GM18951 (cell line): Measurements from ENCODE around the gene WDFY2.
"Not testable (repeated sequence)": the region's sequence is repeated elsewhere in the genome, so short reads cannot be mapped to it uniquely, and the experiment has no call there.

Experiments used
- POLR2A ChIP-seq: IDR thresholded peaks from 4 replicates; pipeline ENCODE4 v1.6.1; 2011; ENCODE audit warnings: mild to moderate bottlenecking; ENCODE audit not compliant: insufficient read length, insufficient read depth; ENCODE audit errors: extremely low read depth
- in situ Hi-C: fragments of 300-500 bp; cut with MboI; formaldehyde crosslinking; loops from one replicate; pipeline ENCODE4 v1.12.0; 2022; ENCODE audit warnings: low sequenced_read_pairs, mixed read lengths, inconsistent platforms; ENCODE audit not compliant: unreplicated experiment

The WDFY2 gene

GRCh38 chr13:51637852-51638215, 53.6 kb downstream of the WDFY2 start:
- in situ Hi-C loops: no loop called here
- no peak for TF ChIP-seq POLR2A

- in situ Hi-C loops: no loop called here
- no peak for TF ChIP-seq POLR2A
These were observed 54.1 kb downstream of the WDFY2 start for GRCh38 chr13:51638216-51638871.

- no peak for TF ChIP-seq POLR2A
- in situ Hi-C loops: no loop called here
These were observed 54.9 kb downstream of the WDFY2 start for GRCh38 chr13:51639171-51639570.

- in situ Hi-C loops: not testable (repeated sequence)
These were observed 56.4 kb downstream of the WDFY2 start for GRCh38 chr13:51640696-51641095.

GRCh38 chr13:51643105-51643881, 59.0 kb downstream of the WDFY2 start:
- in situ Hi-C loops: no loop called here
- TF ChIP-seq POLR2A: no peak

- in situ Hi-C loops: no loop called here
- no peak for TF ChIP-seq POLR2A
These were observed 59.6 kb downstream of the WDFY2 start for GRCh38 chr13:51643882-51644281.

GRCh38 chr13:51644654-51645053, 60.4 kb downstream of the WDFY2 start:
- in situ Hi-C loops: no loop called here
- no peak for TF ChIP-seq POLR2A

GRCh38 chr13:51645154-51645650, 60.9 kb downstream of the WDFY2 start:
- in situ Hi-C loops: no loop called here
- TF ChIP-seq POLR2A: no peak

- in situ Hi-C loops: no loop called here
- no peak for TF ChIP-seq POLR2A
These were observed 61.8 kb downstream of the WDFY2 start for GRCh38 chr13:51645761-51646670.

GRCh38 chr13:51647067-51647466, 62.8 kb downstream of the WDFY2 start:
- no peak for TF ChIP-seq POLR2A
- in situ Hi-C loops: no loop called here

GRCh38 chr13:51652193-51652592, 67.9 kb downstream of the WDFY2 start:
- in situ Hi-C loops: not testable (repeated sequence)

- no peak for TF ChIP-seq POLR2A
- in situ Hi-C loops: no loop called here
These were observed 75.2 kb downstream of the WDFY2 start for GRCh38 chr13:51659276-51660127.

GRCh38 chr13:51660813-51661212, 76.6 kb downstream of the WDFY2 start:
- in situ Hi-C loops: no loop called here
- TF ChIP-seq POLR2A: no peak
